OCI-LY7 (cell line): ENCODE measurements around the gene KLRB1.

ENCODE experiments used
- EZH2phosphoT487 ChIP-seq: fragments of 200-600 bp; sonication (generic); IDR thresholded peaks from 2 replicates; pipeline ENCODE4 v1.6.1; 2018; ENCODE audit warnings: low read depth, borderline replicate concordance, mild to moderate bottlenecking, mixed run types, antibody characterized with exemption, low read length, moderate library complexity, mixed read lengths
- TF ChIP-seq, protein P1 (sequence below): fragments of 200-600 bp; sonication (generic); conservative IDR thresholded peaks from 2 replicates; pipeline ENCODE4 v1.5.1; 2014; ENCODE audit warnings: mild to moderate bottlenecking, antibody characterized with exemption, low read length, moderate library complexity, mixed read lengths

DNA sequence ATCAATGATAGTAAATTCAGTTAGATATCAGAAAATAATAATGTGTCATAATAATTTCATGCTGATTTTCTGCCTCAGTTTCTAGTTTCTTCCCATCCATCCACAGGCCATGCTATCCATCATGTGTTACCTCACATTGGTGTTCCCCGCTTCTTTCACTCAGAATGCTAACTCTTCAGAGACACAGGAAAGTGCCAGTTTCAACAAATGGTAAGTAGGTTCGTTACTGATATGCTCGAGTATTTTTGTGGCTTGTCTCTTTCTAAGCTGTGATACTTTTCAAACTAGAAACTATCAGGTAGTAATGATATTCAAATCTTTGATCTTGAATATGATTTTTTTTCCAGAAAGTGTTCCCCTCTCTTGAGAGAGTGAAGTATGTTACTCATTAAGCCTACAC is 1.5 kb downstream of the KLRB1 start:
- TF ChIP-seq, protein P1, sequence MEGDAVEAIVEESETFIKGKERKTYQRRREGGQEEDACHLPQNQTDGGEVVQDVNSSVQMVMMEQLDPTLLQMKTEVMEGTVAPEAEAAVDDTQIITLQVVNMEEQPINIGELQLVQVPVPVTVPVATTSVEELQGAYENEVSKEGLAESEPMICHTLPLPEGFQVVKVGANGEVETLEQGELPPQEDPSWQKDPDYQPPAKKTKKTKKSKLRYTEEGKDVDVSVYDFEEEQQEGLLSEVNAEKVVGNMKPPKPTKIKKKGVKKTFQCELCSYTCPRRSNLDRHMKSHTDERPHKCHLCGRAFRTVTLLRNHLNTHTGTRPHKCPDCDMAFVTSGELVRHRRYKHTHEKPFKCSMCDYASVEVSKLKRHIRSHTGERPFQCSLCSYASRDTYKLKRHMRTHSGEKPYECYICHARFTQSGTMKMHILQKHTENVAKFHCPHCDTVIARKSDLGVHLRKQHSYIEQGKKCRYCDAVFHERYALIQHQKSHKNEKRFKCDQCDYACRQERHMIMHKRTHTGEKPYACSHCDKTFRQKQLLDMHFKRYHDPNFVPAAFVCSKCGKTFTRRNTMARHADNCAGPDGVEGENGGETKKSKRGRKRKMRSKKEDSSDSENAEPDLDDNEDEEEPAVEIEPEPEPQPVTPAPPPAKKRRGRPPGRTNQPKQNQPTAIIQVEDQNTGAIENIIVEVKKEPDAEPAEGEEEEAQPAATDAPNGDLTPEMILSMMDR, result no peak
- TF ChIP-seq EZH2phosphoT487, result no peak
